GM03348 (cell line): Measurements from ENCODE around the gene HK2.

ENCODE experiments used
- DNase-seq: peaks from one replicate; pipeline ENCODE4 v3.0.0; 2012; ENCODE audit warnings: low spot score

HK2 gene

GRCh38 chr2:74937221-74937880 lies 103.4 kb downstream of the HK2 start:
- no peak for DNase-seq

- no peak for DNase-seq
Observed at GRCh38 chr2:74938264-74938663, 104.3 kb downstream of the HK2 start.

GRCh38 chr2:74939919-74940812 lies 106.2 kb downstream of the HK2 start:
- DNase-seq, result no peak

- no peak for DNase-seq
Observed at GRCh38 chr2:74941284-74941683, 107.4 kb downstream of the HK2 start.

- no peak for DNase-seq
Observed at GRCh38 chr2:74942263-74942662, 108.3 kb downstream of the HK2 start.
